DMS153 (cell line): Measurements from ENCODE around the gene PRR5.

Experiments used
- DNase-seq: peaks from one replicate; lab custom pipeline; 2025; lab: John Stamatoyannopoulos, UW

PRR5 gene

DNA sequence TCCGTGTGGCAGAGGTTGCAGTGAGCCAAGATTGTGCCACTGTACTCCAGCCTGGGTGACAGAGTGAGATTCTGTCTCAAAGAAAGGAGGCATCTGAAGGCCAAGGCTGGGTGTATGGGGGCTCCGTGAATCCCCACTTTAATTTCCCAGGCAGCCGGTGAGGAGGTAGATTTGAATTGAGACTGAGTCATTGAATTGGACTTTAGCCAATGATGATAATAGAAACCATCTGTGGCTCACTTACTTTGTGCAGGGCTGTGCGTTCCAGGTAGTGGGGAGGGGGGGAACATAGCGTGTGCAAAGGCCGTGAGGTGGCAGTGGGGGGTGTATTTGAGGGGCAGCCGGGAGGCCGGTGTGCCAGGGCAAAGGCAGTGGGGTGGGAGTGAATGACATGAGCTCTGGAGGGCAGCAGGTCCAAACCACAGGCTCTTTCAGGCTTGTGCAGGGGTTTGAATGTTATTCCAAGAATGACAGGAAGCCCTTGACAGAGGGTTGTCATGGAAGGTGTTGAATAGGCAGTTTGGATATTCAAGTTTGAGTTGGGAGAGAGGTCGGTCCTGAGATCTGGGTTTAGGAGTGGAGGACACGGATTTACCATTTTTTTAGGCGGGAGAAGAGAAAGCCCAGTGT lies 56.5 kb downstream of the PRR5 start:
- no peak for DNase-seq

- no peak for DNase-seq
These were observed 57.0 kb downstream of the PRR5 start for GRCh38 chr22:44759001-44759400.

DNA sequence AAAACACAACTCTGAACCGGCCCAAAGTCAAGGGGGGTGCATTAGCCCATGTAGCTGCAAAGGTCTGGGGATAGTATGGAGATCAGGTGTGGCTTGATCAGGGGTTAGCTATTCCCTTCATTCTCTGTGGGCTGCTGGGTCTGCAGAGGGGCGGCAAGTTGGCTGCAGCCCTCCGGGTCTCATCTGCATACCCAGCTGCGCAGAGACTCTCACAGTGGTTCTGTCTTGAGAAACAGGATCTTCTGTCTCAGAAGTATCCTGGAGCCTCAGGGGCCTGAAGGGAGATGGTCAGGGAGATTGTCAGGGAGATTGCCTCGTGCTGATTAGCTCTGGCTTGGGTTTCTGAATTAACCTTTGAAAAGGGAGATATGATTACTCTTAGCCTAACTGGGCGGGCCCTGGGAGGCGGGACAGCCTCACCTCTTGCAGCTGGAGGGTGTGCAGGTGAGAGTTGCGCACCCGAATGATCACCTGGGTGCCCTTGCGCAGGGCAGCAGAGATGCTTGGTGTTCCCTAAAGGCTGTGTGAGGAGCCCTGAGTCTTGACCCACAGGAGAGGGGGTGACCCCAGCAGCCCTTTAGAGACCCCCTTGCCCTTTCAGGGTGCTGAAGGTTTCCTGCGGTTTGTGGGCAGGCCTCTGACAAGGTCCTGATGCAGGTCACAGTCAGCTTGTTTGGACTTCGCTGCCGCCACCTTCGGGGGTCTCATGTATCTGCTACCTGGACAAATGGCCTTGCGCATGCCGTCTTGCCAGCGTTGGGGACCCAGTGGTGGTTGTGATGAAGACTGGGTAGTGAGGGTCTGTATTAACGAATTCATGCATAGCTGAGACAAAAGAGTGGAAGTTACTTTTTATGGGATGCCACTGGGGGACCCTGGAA lies 57.7 kb downstream of the PRR5 start:
- no peak for DNase-seq

- no peak for DNase-seq
These were observed 58.5 kb downstream of the PRR5 start for GRCh38 chr22:44760476-44760875.

DNA sequence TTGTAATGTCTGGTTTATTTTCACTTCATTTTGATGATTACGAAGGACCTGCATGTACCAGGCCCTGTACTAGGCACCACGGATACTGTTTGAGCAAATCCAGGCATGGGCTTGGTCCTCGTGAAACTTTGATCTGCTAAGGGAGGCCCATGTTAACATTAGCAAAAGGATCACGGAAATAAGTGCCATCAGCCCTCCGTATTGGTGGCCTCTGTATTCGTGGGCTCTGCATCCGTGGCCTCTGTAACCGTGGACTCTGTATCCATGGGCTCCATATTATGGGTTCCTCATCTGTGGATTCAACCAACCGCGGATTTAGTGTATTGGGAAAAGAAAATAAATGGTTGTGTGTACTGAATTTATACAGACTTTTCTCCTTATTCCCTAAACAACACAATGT lies 59.0 kb downstream of the PRR5 start:
- no peak for DNase-seq

DNA sequence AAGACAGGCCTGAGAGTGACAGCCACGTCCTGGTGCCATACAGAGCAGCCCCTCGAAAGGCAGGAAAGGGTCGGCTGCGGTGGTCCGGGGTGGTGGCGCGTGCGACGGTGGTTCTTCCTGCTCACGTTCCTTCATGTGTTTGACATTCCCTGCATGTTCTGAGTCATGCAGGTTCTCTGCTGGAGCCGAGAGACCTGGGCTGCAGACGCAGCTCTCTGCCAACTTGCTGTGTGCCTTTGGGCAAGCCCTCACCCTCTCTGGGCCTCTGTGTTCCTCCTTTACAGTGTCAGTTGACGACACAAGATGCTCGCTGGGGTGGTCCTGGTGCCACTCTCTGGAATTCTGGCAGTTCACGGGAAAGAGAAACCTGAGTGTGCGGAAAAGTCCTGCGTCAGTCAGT lies 62.4 kb downstream of the PRR5 start:
- no peak for DNase-seq

GRCh38 chr22:44764974-44765373 lies 63.0 kb downstream of the PRR5 start:
- no peak for DNase-seq

- DNase-seq = no peak
These were observed 63.7 kb downstream of the PRR5 start for GRCh38 chr22:44765571-44766285.

DNA sequence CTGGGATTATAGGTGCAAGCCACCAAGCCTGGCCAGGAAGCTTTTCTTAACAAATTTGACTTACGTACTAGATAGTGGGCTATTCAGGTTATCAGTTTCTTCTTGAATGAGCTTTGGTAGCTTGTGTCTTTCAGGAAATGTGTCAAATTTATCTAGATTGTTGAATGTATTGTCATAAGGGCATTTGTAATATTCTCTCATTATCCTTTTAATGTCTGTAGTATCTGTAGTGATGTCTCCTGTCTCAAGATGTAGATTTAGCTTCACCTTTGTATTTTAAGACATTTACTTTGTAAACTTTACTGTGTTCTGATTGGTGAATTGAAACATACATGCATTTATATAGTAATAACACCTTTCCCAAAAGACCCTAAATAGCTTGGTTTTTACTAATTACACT lies 71.1 kb downstream of the PRR5 start:
- DNase-seq = no peak

DNA sequence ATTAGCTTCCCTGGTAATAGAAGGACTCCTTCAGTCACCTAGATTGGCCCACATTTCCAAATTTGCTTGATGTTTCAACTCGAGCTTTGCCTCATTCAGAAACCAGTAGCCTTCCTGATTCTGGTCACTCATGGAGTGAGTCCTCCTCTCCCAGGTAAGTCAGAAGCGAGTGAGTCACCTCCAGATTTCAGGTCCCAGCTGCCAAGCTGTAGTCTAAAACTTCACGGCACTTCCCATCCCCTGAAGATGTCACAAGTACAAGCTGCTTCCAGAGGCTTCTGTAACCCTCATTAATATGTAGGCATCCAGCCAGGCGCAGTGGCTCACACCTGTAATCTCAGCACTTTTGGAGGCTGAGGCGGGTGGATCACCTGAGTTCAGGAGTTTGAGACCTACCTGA lies 73.9 kb downstream of the PRR5 start:
- DNase-seq = no peak

- DNase-seq = no peak
These were observed 74.8 kb downstream of the PRR5 start for GRCh38 chr22:44776605-44777363.

- no peak for DNase-seq
These were observed 75.4 kb downstream of the PRR5 start for GRCh38 chr22:44777364-44777755.

GRCh38 chr22:44780876-44781449 lies 79.0 kb downstream of the PRR5 start:
- DNase-seq = no peak

DNA sequence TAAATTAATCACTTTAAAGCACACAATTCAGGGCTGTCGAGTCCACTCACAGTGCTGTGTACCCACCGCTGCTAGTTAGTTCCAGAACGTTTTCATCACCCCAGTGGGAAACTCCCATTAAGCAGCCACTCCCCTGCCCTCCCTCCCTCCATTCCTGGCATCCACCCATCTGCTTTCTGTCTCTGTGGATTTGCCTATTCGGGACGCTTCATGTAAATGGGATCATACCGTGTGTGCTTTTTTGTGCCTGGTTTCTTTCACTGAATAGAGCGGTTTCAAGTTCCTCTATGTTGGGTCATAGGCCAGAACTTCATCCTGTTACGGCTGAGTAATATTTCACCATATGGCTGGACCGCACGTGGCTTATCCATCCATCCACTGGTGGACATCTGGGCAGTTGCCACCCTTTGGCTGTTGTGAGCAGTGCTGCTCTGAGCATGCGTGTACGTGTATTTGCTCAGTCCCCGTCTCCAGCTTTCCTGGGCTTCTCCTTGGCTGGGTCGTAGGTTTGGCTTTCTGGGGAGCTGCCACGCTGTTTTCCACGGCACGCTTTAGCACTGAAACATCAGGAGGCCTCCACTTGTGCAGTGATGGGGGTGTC lies 80.5 kb downstream of the PRR5 start:
- DNase-seq = no peak

- DNase-seq = no peak
These were observed 81.1 kb downstream of the PRR5 start for GRCh38 chr22:44783091-44783490.

GRCh38 chr22:44783581-44783980 lies 81.6 kb downstream of the PRR5 start:
- no peak for DNase-seq

DNA sequence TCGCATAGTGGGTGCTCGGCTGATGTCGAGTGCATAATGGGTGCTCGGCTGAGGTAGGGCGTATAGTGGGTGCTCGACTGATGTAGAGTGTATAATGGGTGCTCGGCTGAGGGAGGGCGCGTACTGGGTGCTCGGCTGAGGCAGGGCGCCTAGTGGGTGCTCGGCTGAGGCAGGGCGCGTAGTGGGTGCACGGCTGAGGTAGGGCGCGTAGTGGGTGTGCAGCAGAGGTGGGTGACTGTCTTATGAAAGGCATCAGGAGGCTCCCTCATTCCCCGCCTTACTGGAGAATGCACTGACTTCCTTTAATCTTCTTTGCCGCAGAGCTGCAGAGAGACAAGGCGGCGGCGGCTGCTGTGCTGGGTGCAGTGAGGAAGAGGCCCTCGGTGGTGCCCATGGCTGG lies 84.1 kb downstream of the PRR5 start:
- no peak for DNase-seq

DNA sequence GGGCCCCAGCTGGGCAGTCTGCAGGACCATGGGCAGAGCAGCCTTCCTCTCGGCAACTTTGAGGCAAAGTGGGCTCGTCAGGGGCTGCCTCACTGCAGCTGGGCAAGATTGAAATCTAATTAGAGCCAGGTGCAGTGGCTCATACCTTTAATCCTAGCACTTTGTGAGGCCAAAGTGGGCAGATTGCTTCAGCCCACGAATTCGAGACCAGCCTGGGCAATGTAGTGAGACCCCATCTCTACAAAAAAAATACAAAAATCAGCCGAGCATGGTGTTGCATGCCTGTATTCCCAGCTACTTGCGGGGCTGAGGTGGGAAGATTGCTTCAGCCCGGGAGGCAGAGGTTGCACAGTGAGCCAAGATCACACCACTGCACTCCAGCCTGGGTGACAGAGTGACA lies 84.6 kb downstream of the PRR5 start:
- no peak for DNase-seq
